ENCODE measurements around the gene FCRL4.
"Not testable (repeated sequence)": the region's sequence is repeated elsewhere in the genome, so short reads cannot be mapped to it uniquely, and the experiment has no call there.

The FCRL4 gene

DNA sequence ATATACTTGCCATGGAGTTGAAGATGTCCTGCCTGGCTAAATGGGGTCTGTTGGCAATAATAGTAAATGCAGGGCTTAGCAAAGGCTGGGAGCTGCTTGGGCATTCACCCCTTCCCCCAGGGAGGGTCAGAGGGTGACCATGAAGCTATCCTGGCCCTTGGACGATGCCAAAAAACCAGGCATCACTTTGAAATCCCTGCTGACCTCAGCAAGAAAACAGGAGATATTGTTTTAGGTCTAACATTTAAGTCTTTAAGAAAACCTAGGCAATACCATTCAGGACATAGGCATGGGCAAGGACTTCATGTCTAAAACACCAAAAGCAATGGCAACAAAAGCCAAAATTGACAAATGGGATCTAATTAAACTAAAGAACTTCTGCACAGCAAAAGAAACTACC, 49.8 kb downstream of the FCRL4 start:
- DNase-seq: not testable (repeated sequence)

GRCh38 chr1:157542676-157543075, 55.2 kb downstream of the FCRL4 start:
- DNase-seq: peak; percentile 59

- DNase-seq: no peak
These were observed 57.0 kb downstream of the FCRL4 start for GRCh38 chr1:157540852-157541251.

DNA sequence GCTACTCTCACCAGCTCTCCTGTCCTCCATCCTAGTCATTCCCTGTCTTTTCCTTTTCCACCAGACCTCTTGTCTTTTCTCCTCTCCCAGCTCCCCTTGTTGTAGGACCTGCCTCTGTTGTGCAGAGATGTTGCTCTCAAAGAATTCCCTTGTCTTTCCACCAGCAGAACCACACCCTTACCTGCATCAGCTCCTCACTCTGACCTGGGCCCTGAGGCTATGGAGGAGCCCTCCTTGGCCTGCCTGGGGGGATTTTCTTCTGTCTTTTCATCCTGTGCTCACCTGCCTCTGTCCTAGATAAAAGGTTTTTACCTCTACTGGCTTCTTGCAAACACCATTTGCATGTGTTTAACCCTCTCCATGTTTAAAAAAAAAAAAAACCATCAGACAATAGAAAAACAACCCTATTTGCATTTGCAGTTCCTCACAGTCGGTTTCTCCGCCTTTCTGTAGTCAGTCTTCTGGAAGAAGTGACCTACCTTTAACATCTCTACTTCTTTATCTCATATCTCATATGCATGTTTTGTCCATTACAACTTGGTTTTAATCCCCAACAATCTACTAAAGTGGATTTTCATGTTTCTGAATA, 57.6 kb downstream of the FCRL4 start:
- DNase-seq: no peak

DNA sequence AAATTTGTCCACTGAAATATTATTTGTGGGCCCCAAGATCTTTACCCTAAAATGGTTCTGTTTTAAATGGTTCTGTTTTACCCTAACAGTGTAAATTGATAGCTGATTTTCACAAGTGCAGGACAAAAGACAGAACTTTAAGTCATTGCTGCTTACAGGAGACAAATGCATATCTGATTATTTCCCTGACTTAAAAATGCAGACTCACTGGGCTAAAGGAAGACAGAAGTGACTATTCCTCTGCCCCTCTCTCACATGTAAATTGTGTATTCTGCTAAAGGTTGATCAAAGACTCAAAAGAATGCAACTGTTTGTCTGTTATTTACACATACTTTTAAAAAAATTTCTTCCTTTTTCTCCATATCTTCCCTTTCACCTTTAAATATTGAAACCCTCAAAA, 58.3 kb downstream of the FCRL4 start:
- no peak for DNase-seq

DNA sequence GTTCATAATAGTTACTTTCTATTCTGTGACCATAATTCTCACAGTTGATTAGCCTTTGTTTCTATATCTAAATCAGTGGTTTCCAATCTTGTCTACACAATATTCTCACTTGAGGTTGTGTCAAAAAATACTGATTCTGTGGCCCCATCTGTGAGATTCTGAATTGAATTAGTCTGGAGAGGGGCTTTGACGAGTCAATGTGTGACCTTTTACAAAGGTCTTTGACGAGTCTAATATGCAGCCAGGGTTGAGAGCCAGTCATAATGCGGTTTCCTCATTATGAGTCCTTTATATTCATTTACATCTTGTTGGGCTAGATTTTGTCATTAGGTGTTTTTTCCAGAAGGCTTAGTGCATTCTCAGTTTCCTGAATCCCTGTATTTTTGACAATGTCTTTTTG, 65.3 kb downstream of the FCRL4 start:
- DNase-seq: no peak

- no peak for DNase-seq
These were observed 74.0 kb downstream of the FCRL4 start for GRCh38 chr1:157523774-157524493.
